Measurements from ENCODE around the gene NCBP2L.

DNA sequence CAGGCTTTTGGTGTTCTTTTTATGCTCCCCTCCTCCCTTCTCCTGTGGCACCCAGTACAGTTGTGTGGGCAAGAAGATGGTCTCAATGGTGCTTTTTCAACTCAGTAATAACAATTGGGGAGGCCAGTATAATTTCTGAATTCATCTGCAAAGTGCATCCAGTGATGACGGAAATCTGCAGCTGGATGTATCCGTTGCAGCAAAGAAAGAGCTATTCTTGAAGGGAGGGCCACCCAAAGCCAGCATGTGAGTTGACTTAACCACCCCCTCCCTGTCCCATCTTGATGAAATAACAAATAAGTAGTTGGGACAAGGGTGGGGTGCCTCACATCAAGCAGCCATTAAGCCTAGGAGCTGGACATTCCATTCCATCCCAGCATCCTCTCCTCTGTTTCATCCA is 32.7 kb upstream of the NCBP2L start:
- TF ChIP-seq ELF4 (IDR thresholded peaks at IDR 0.05) (no peak), TARDBP (IDR thresholded peaks at IDR 0.05) (no peak), SP1 (IDR thresholded peaks at IDR 0.05) (no peak), BHLHE40 (IDR thresholded peaks at IDR 0.05; ENCODE audit: borderline replicate concordance) (no peak), NFRKB (IDR thresholded peaks at IDR 0.05) (no peak), FOXK2 (IDR thresholded peaks at IDR 0.05) (no peak), SUZ12 (IDR thresholded peaks at IDR 0.05) (no peak)
